NCI-H2107 treated with DMSO at 0.1 percent for 48 hours (cell line): ENCODE data around the gene GJB3.
"Not testable (repeated sequence)": the region's sequence is repeated elsewhere in the genome, so short reads cannot be mapped to it uniquely, and the experiment has no call there.

Experiments
- DNase-seq: peaks from one replicate; lab custom pipeline; 2025; ENCODE audit not compliant: unreplicated experiment; lab: John Stamatoyannopoulos, UW

GJB3 gene

GRCh38 chr1:34818862-34819261 is 37.8 kb downstream of the GJB3 start:
- DNase-seq: not testable (repeated sequence)

- DNase-seq: no peak
Observed at GRCh38 chr1:34822202-34822601, 41.2 kb downstream of the GJB3 start.

GRCh38 chr1:34824817-34825454 is 43.9 kb downstream of the GJB3 start:
- no peak for DNase-seq

GRCh38 chr1:34825455-34826091 is 44.6 kb downstream of the GJB3 start:
- no peak for DNase-seq

GRCh38 chr1:34827341-34827941 is 46.4 kb downstream of the GJB3 start:
- DNase-seq: no peak

GRCh38 chr1:34828611-34829010 is 47.6 kb downstream of the GJB3 start:
- DNase-seq: no peak

- no peak for DNase-seq
Observed at GRCh38 chr1:34829250-34829649, 48.2 kb downstream of the GJB3 start.

- DNase-seq: no peak
Observed at GRCh38 chr1:34831721-34832246, 50.8 kb downstream of the GJB3 start.

GRCh38 chr1:34833711-34834110 is 52.7 kb downstream of the GJB3 start:
- no peak for DNase-seq
